Suprapubic skin (tissue), 4 donors: ENCODE measurements around the gene RNF26. TPM values are rescaled to one million over a fixed set of nuclear protein-coding genes. Genes with fewer than 3 reads are reported as not detected.
A peak's percentile ranks its signal among the peaks of the same experiment; 100 is the strongest.

Experiments
- DNase-seq, 2 donors: peaks; one replicate each; pipeline ENCODE4 v3.0.0-alpha.2; 2019; ENCODE audit warnings: low spot score in 2 of 2
- H3K27ac ChIP-seq: fragments of 200-600 bp; sonication (generic); one replicate; pipeline ENCODE4 v1.5.1; 2019
- H3K27me3 ChIP-seq: fragments of 200-600 bp; sonication (generic); one replicate; pipeline ENCODE4 v1.5.1; 2019
- H3K36me3 ChIP-seq: fragments of 200-600 bp; sonication (generic); one replicate; pipeline ENCODE4 v1.5.1; 2019
- H3K4me1 ChIP-seq: fragments of 200-600 bp; sonication (generic); one replicate; pipeline ENCODE4 v1.5.1; 2019
- H3K4me3 ChIP-seq: fragments of 200-600 bp; sonication (generic); one replicate; pipeline ENCODE4 v1.5.1; 2019; ENCODE audit warnings: mild to moderate bottlenecking
- H3K9me3 ChIP-seq: fragments of 200-600 bp; sonication (generic); one replicate; pipeline ENCODE4 v1.5.1; 2019
- EP300 ChIP-seq: sonication (generic); formaldehyde crosslinking; IDR thresholded peaks from one replicate; pipeline ENCODE4 v1.6.1; 2017; ENCODE audit warnings: antibody characterized with exemption
- POLR2A ChIP-seq, 2 donors: fragments of 450-650 bp; IDR thresholded peaks; one replicate each; pipeline ENCODE4 v1.6.1; 2017; ENCODE audit warnings: antibody characterized with exemption in 2 of 2, mild to moderate bottlenecking in 2 of 2, moderate library complexity in 2 of 2
- POLR2AphosphoS5 ChIP-seq, 3 donors: sonication (generic); formaldehyde crosslinking; IDR thresholded peaks; one replicate each; pipeline ENCODE4 v1.6.1; 2017; ENCODE audit warnings: antibody characterized with exemption in 3 of 3
- WGBS: methylation state at CpG from one replicate; pipeline ENCODE4 v1.1.5; 2018; 5-methylcytosine and 5-hydroxymethylcytosine counted together
- total RNA-seq, 4 donors: library from RNA; depleted of rRNA; stranded (reverse); fragments of >200 nt; gene quantifications; one replicate each; pipeline ENCODE4 v1.1.0, GENCODE V29; 2016
- TF ChIP-seq, protein P1 (sequence below), 2 donors: fragments of 200-600 bp in 1 of 2; fragments of 450-650 bp in 1 of 2; sonication (generic) in 1 of 2; IDR thresholded peaks; one replicate each; pipeline ENCODE4 v1.5.1; 2016 to 2019; ENCODE audit warnings: antibody characterized with exemption in 2 of 2, mild to moderate bottlenecking in 1 of 2, moderate library complexity in 1 of 2

The RNF26 gene
- total RNA-seq, 4 donors from 2014 or later = 13.3 to 21.4 (median 15.4) TPM

DNA sequence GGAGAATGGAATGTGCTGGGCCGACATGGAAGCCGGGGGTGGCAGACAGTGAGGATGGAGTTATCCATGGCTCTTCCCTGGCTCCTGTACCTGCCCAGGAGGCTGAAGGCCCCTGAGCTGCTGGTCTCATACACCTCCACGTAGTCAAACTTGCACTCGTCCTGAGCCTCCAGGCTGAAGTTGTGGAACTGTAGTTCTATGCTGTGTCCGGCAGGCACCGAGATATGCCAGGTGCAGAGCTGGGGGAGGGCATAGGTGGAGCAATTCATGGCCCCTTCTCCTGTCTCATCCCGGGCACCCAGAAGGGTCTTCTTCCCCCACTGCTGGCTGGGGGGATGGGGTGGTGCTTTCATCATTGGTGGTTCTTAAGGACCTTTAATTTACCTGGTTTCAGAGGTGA is 9.4 kb downstream of the RNF26 start:
- Histone ChIP-seq H3K4me3 (no peak overlapping the region), H3K4me1 (peaks cover 43% of the 10 kb centered on the region), H3K36me3 (no peaks in the 10 kb centered on the region), H3K27ac (no peak overlapping the region), H3K27me3 (peaks cover 14% of the 10 kb centered on the region), H3K9me3 (no peaks in the 10 kb centered on the region)
- no peak for DNase-seq
- 85% methylated on average over 4 of the region's 7 CpGs for WGBS
- TF ChIP-seq, protein P1, sequence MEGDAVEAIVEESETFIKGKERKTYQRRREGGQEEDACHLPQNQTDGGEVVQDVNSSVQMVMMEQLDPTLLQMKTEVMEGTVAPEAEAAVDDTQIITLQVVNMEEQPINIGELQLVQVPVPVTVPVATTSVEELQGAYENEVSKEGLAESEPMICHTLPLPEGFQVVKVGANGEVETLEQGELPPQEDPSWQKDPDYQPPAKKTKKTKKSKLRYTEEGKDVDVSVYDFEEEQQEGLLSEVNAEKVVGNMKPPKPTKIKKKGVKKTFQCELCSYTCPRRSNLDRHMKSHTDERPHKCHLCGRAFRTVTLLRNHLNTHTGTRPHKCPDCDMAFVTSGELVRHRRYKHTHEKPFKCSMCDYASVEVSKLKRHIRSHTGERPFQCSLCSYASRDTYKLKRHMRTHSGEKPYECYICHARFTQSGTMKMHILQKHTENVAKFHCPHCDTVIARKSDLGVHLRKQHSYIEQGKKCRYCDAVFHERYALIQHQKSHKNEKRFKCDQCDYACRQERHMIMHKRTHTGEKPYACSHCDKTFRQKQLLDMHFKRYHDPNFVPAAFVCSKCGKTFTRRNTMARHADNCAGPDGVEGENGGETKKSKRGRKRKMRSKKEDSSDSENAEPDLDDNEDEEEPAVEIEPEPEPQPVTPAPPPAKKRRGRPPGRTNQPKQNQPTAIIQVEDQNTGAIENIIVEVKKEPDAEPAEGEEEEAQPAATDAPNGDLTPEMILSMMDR (IDR thresholded peaks at IDR 0.05) = no peak
- TF ChIP-seq POLR2A (IDR thresholded peaks at IDR 0.05) (no peak), EP300 (no peak), POLR2AphosphoS5 (IDR thresholded peaks at IDR 0.05) (no peak)

DNA sequence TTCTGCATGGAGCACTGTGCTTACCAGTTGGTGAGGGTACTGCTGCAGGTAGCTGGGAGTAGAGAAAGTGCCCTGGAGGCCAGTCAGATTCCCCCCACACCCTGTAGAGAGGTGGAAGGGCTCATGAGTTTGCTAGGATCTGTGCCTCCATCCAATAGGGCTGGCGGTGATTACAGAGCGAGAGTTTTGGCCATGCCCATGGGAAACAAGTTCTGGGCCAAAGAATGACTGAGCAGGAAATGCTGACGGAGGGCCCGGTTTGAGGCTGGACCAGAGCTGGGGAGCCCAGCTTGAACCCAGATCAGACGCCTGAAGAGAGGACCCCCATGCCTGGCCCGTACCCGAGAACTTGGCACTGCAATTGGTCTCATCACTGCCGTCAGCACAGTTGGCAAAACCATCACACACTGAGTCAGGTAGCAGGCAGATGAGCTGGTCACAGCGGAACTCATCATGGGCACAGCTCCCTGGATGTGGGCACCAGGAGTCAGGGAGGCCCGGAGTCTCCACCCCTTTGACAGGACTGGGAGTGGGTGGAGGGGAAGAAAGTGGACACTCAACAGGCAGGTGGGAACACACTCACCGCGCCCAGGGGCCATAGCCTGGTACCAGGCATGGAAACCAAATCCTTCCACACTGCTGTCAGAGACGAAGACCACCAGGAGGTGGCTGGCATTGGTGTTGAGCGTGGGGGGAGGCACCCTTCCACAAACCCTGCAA is 10.1 kb downstream of the RNF26 start:
- WGBS = 78% methylated on average over 12 of the region's 14 CpGs
- no peak for DNase-seq
- TF ChIP-seq, protein P1 (IDR thresholded peaks at IDR 0.05) = no peak
- TF ChIP-seq POLR2AphosphoS5 (IDR thresholded peaks at IDR 0.05) (no peak), POLR2A (IDR thresholded peaks at IDR 0.05) (no peak), EP300 (no peak)

DNA sequence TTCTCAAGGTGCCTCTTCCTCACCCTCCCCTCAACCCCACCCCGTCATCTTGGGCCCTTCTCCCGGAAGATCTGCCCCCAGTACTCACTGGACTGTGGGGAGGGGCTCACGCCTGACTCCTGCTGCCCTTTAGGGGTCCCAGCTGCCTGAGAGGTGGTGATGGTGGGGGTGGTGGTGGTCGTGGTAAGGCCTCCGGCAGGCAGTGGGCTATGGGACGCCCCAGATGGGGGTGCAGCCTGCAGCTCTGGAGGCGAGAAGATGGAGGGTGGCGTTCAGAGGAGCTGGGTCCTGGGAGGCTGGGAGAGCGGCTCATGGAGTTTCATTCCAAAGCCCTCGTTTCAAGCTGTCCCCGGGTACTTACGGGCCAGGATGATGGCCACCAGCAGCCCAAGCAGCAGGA is 11.4 kb downstream of the RNF26 start:
- DNase-seq = no peak
- Histone ChIP-seq H3K4me3 (no peak overlapping the region), H3K9me3 (no peaks in the 10 kb centered on the region), H3K36me3 (no peaks in the 10 kb centered on the region), H3K27ac (no peak overlapping the region), H3K27me3 (no peaks in the 10 kb centered on the region), H3K4me1 (peaks cover 24% of the 10 kb centered on the region)
- whole genome bisulfite sequencing = 89% methylated on average over 11 of the region's 12 CpGs
- TF ChIP-seq POLR2A (IDR thresholded peaks at IDR 0.05) = no peak
- no peak for TF ChIP-seq POLR2AphosphoS5 (IDR thresholded peaks at IDR 0.05)
- TF ChIP-seq, protein P1 (IDR thresholded peaks at IDR 0.05) = no peak
- TF ChIP-seq EP300 = no peak

More for the DNA sequence above, 10.1 kb downstream of the RNF26 start:
- no peaks in the 10 kb centered on the region for H3K9me3 ChIP-seq
- peaks cover 36% of the 10 kb centered on the region for H3K4me1 ChIP-seq
- H3K4me3 ChIP-seq = no peak overlapping the region
- no peak overlapping the region for H3K27ac ChIP-seq
- no peaks in the 10 kb centered on the region for H3K36me3 ChIP-seq
- peaks cover 12% of the 10 kb centered on the region for H3K27me3 ChIP-seq

DNA sequence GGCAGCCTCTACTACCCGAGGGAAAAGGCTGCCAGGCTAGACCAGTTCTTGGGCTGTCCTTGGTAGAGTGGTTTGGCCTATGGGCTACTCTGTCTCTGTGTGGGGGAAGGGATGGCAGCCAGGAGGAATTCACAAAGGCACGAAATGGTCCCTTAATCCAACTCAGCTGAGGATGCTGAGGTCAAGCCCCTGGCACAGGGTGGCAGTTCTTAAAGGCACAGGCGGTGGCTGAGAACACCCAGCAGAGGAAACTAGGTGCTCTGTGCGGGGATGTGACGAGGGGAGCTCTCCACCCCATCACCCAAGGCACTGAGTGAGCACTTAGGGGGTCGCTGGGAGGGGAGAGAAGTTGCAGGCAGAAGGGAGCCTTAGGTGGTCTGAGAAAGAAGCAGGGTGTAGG is 12.3 kb downstream of the RNF26 start, which contains the start of gene MFRP:
TSS of gene MFRP (minus strand) at position 101 of the 400 bp plus-strand sequence. CDS start 192 bp downstream, outside the sequence.
- Histone ChIP-seq H3K4me3 (no peak within 1 kb of the TSS), H3K4me1 (peaks cover 15% of the 10 kb centered on the region), H3K36me3 (no peaks in the 10 kb centered on the region), H3K27me3 (no peaks in the 10 kb centered on the region), H3K9me3 (no peaks in the 10 kb centered on the region), H3K27ac (peak within 1 kb of the TSS; percentile 75)
- TF ChIP-seq EP300 (no peak), POLR2AphosphoS5 (IDR thresholded peaks at IDR 0.05) (no peak), POLR2A (IDR thresholded peaks at IDR 0.05) (no peak)
- TF ChIP-seq, protein P1 (IDR thresholded peaks at IDR 0.05) = no peak
- 55% methylated on average over 6 of the region's 6 CpGs for WGBS
- no peak for DNase-seq

DNA sequence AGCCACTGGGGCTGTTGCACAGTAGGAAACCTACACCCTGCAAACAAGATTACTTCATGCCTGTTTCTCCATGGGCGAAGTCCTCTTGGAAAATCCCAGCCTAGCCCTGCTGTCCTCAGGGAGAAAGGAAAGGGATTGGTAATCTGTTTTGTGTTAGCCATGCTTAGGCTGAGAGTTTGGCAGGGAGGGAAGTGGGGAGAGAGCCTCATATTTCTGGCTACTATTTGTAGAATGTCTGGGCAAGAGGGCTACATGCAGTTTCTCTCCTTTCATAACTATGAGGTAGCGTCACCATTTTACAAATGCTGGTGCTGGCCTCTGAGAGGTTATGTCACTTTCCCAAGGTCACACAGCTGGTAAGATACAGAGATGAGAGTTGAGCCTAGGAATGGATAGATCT is 12.9 kb downstream of the RNF26 start:
- no peak for DNase-seq
- H3K4me1 ChIP-seq = peaks cover 12% of the 10 kb centered on the region
- H3K27me3 ChIP-seq = no peaks in the 10 kb centered on the region
- H3K4me3 ChIP-seq = no peak overlapping the region
- TF ChIP-seq POLR2AphosphoS5 (IDR thresholded peaks at IDR 0.05) (peak in 1 of 3 donors; percentile 21), POLR2A (IDR thresholded peaks at IDR 0.05) (no peak)
- H3K27ac ChIP-seq = peak overlapping the region; percentile 75
- H3K36me3 ChIP-seq = no peaks in the 10 kb centered on the region
- 78% methylated on average over 2 of the region's 2 CpGs for WGBS
- H3K9me3 ChIP-seq = no peaks in the 10 kb centered on the region
